HepG2 (cell line): ENCODE results near the gene ANKRD65. TPM values are rescaled to one million over a fixed set of nuclear protein-coding genes. Genes with fewer than 3 reads are reported as not detected.

ENCODE experiments used
- ATAC-seq: fragments of 200-7000 bp; cut with Tn5 transposase; 3 replicates; pipeline ENCODE4 v1.9.1; 2020; ENCODE audit warnings: mild to moderate bottlenecking, moderate library complexity
- BruUV-seq: library from RNA; stranded (reverse); fragments of 400-500 nt; replicated peaks from 2 replicates; lab custom pipeline; 2021; lab: Mats Ljungman, UMichigan
- CTCF ChIA-PET: fragments of 300-600 bp; formaldehyde crosslinking; extraction: SDS; loops from one replicate; lab custom pipeline; 2021; ENCODE audit warnings: low total read pairs, inconsistent platforms, low intra/inter-chr PET ratio; lab: Yijun Ruan, JAX
- POLR2A ChIA-PET: fragments of 350-600 bp; sonication (Branson Sonifier 250); formaldehyde crosslinking; loops from one replicate; lab custom pipeline; 2020; ENCODE audit warnings: antibody characterized with exemption, inconsistent platforms; lab: Yijun Ruan, JAX
- DNase-seq: peaks from one replicate; pipeline ENCODE4 v3.0.0-alpha.2; 2015; ENCODE audit warnings: low spot score
- FAIRE-seq: peaks from 3 replicates; lab custom pipeline; 2011; peaks lifted over from hg19 to GRCh38; lab: Jason Lieb, UNC
- H2AFZ ChIP-seq: one replicate; pipeline ENCODE4 v1.6.1; 2011; ENCODE audit warnings: low read length, inconsistent platforms
- H3K27ac ChIP-seq: fragments of 300-600 bp; 3 replicates; pipeline ENCODE4 v1.8.0; 2011; ENCODE audit warnings: mixed run types, mild to moderate bottlenecking, mixed read lengths, low read length, inconsistent platforms; ENCODE audit not compliant: insufficient read depth; ENCODE audit errors: extremely low read length
- H3K27me3 ChIP-seq, 2 experiments: fragments of 200-600 bp in 1 of 2; 2 replicates in 1 of 2; 3 replicates in 1 of 2; pipeline versions ENCODE4 v1.6.0 to v1.8.0; 2011; ENCODE audit warnings: low read length in 2 of 2, mild to moderate bottlenecking in 2 of 2, moderate library complexity in 2 of 2, inconsistent platforms in 1 of 2; ENCODE audit not compliant: insufficient read depth in 2 of 2, control insufficient read depth in 1 of 2
- H3K36me3 ChIP-seq, 2 experiments: fragments of 200-600 bp in 1 of 2; replicated peaks in 1 of 2; 2 replicates in 1 of 2; 3 replicates in 1 of 2; pipeline versions ENCODE4 v1.5.1 to v1.8.0; 2011; ENCODE audit warnings: low read length in 2 of 2, inconsistent platforms in 1 of 2; ENCODE audit not compliant: insufficient read depth in 2 of 2, control insufficient read depth in 1 of 2
- H3K4me1 ChIP-seq: 2 replicates; pipeline ENCODE4 v1.5.1; 2012; ENCODE audit warnings: low read length, inconsistent platforms; ENCODE audit not compliant: insufficient read depth
- H3K4me2 ChIP-seq: 2 replicates; pipeline ENCODE4 v1.6.0; 2011; ENCODE audit warnings: low read depth, low read length, inconsistent platforms
- H3K4me3 ChIP-seq, 3 experiments: fragments of 200-600 bp in 1 of 3; sonication (generic), shearing (Covaris generic) in 1 of 3; replicated peaks in 1 of 3; 2 replicates each; pipeline ENCODE4 v1.5.1; 2011 to 2016; ENCODE audit warnings: low read length in 3 of 3, inconsistent platforms in 2 of 3, low read depth in 2 of 3, mild to moderate bottlenecking in 2 of 3, control low read depth in 1 of 3, mixed read lengths in 1 of 3; ENCODE audit not compliant: insufficient read depth in 1 of 3
- H3K79me2 ChIP-seq: one replicate; pipeline ENCODE4 v1.6.1; 2011; ENCODE audit warnings: low read length, inconsistent platforms; ENCODE audit not compliant: insufficient read depth
- H3K9ac ChIP-seq: 2 replicates; pipeline ENCODE4 v1.6.0; 2011; ENCODE audit warnings: mild to moderate bottlenecking, low read depth, low read length, inconsistent platforms; ENCODE audit not compliant: insufficient read depth
- H3K9me3 ChIP-seq: 2 replicates; pipeline ENCODE4 v1.5.1; 2012; ENCODE audit warnings: mild to moderate bottlenecking, low read length
- H4K20me1 ChIP-seq: 2 replicates; pipeline ENCODE4 v1.6.0; 2011; ENCODE audit warnings: inconsistent platforms, mild to moderate bottlenecking, low read length, moderate library complexity; ENCODE audit not compliant: insufficient read depth
- CAMTA2 ChIP-seq: sonication (generic); formaldehyde crosslinking; IDR thresholded peaks from 2 replicates; pipeline ENCODE4 v1.4.0; 2020; ENCODE audit warnings: mild to moderate bottlenecking, missing genetic modification reagents, borderline replicate concordance
- CEBPZ ChIP-seq: IDR thresholded peaks from 2 replicates; pipeline ENCODE4 v1.6.1; 2012; ENCODE audit warnings: low read length, improper control_type of control experiment
- EEA1 ChIP-seq: sonication (generic); formaldehyde crosslinking; IDR thresholded peaks from 2 replicates; pipeline ENCODE4 v1.5.1; 2020; ENCODE audit warnings: mild to moderate bottlenecking, missing genetic modification reagents, borderline replicate concordance
- FOXM1 ChIP-seq: sonication (generic); formaldehyde crosslinking; IDR thresholded peaks from 2 replicates; pipeline ENCODE4 v1.5.0; 2020; ENCODE audit warnings: missing genetic modification reagents
- KDM3A ChIP-seq: IDR thresholded peaks from 2 replicates; pipeline ENCODE4 v1.6.1; 2018; ENCODE audit warnings: low read depth, missing compliant biosample characterization
- KDM5A ChIP-seq: fragments of 200-600 bp; sonication (generic); IDR thresholded peaks from 2 replicates; pipeline ENCODE4 v1.7.0; 2018; ENCODE audit warnings: antibody characterized with exemption, mild to moderate bottlenecking, low read length, borderline replicate concordance
- MTERF4 ChIP-seq: sonication (generic); formaldehyde crosslinking; IDR thresholded peaks from 2 replicates; pipeline ENCODE4 v1.8.0; 2023; ENCODE audit warnings: mild to moderate bottlenecking, missing genetic modification reagents
- ZFP82 ChIP-seq: sonication (generic); formaldehyde crosslinking; IDR thresholded peaks from 2 replicates; pipeline ENCODE4 v1.5.1; 2020; ENCODE audit warnings: mild to moderate bottlenecking, missing genetic modification reagents, borderline replicate concordance
- ZNF138 ChIP-seq: sonication (generic); formaldehyde crosslinking; IDR thresholded peaks from 2 replicates; pipeline ENCODE4 v1.5.0; 2020; ENCODE audit warnings: mild to moderate bottlenecking, low read depth, missing genetic modification reagents
- ZNF256 ChIP-seq: sonication (generic); formaldehyde crosslinking; conservative IDR thresholded peaks from 2 replicates; pipeline ENCODE4 v1.4.0; 2020; ENCODE audit warnings: missing genetic modification reagents
- ZNF446 ChIP-seq: sonication (generic); formaldehyde crosslinking; IDR thresholded peaks from 2 replicates; pipeline ENCODE4 v1.5.0; 2020; ENCODE audit warnings: mild to moderate bottlenecking, missing genetic modification reagents
- ZNF644 ChIP-seq: IDR thresholded peaks from 2 replicates; pipeline ENCODE4 v1.6.1; 2016; ENCODE audit warnings: low read depth
- WGBS: methylation state at CpG from one replicate; pipeline ENCODE4 v1.1.6; 2017; ENCODE audit warnings: low lambda C conversion rate; 5-methylcytosine and 5-hydroxymethylcytosine counted together
- in situ Hi-C: cut with HindIII; loops from 2 replicates; pipeline ENCODE4 v1.10.0; 2017; ENCODE audit warnings: low pct_unique_long_range_greater_than_20kb; ENCODE audit not compliant: extremely low pct_ligation_motif_present
- intact Hi-C: fragments of 100-400 bp; cut with micrococcal nuclease; formaldehyde crosslinking; loops from one replicate; pipeline ENCODE4 v1.10.0; 2022; ENCODE audit not compliant: unreplicated experiment
- polyA plus RNA-seq, 8 experiments: library from polyadenylated mRNA; depleted of rRNA in 3 of 8; stranded (reverse) in 7 of 8; unstranded in 1 of 8; fragments of >200 nt; fragmentation: Illumina TruSeq in 4 of 8; extraction: Trizol in 4 of 8; gene quantifications; 2 replicates each; pipeline versions ENCODE4 v1.2.1 to v1.2.3, GENCODE V29; 2011 to 2016; ENCODE audit warnings: low read depth in 4 of 8, missing spikeins in 1 of 8, mixed read lengths in 1 of 8; ENCODE audit not compliant: insufficient read depth in 1 of 8
- total RNA-seq, 5 experiments: library from RNA; depleted of rRNA; stranded (reverse); fragments of >200 nt; fragmentation: Illumina TruSeq; extraction: Trizol; gene quantifications; 2 replicates each; pipeline ENCODE4 v1.2.3, GENCODE V29; 2016; ENCODE audit warnings: low read depth in 1 of 5
- TF ChIP-seq, protein P1 (sequence below): sonication (generic); formaldehyde crosslinking; IDR thresholded peaks from 2 replicates; pipeline ENCODE4 v1.4.0; 2020; ENCODE audit warnings: mild to moderate bottlenecking, missing genetic modification reagents
- TF ChIP-seq, protein P2 (sequence below): IDR thresholded peaks from 2 replicates; pipeline ENCODE4 v1.6.1; 2016; ENCODE audit warnings: mild to moderate bottlenecking, missing biosample characterization, missing genetic modification reagents

The ANKRD65 gene
- total and polyA plus RNA-seq, 2 of the 13 experiments (the other 11 are each of a cell fraction or from before 2014, with no cell fraction given), result 12.1 to 30.1 TPM

DNA sequence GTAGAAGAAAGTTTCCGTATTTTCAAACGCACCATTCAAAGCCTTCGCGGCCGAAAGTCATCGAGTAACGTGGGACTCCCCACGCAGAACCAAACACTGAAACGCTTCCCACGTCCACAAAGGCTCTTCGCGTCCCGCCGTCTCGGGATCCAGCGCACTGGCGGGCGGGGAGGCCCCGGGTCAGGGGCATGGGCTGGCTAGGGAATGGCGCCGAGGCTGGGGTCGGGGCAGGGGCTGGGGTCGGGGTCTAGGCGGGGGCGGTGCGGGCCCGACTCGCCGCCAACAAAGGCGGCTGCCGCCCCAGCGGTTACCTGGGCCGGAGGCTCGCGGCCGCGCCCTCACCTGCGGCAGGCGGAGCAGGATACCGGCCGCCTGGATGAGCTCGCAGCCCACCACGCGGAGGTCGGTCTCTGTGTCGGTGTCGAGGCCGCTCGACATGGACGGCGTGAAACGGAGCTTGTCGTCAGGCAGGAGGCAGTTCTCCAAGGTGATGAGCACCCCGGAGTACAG lies 22.3 kb downstream of the ANKRD65 start:
- no peaks in the 10 kb centered on the region for H3K9me3 ChIP-seq
- peak overlapping the region; percentile 82 for H3K27ac ChIP-seq
- peaks cover 17% of the 10 kb centered on the region for H4K20me1 ChIP-seq
- no peak for ATAC-seq
- peak overlapping the region; percentile 75 to 95 (median 93) for H3K4me3 ChIP-seq
- DNase-seq, result no peak
- POLR2A ChIA-PET, result interaction anchor here (0.5 to 12.4 kb wide), 17 partner anchors 9 to 107 kb away, joined by 3 to 355 read pairs (median 8); partner anchors contain the start of genes ANKRD65, AURKAIP1, MRPL20 and MXRA8
- intact Hi-C loops, result loop anchor here (2.0 kb wide), 1 partner anchor 22 kb away; no protein-coding TSS in a partner anchor
- FAIRE-seq, result no peak
- H3K4me1 ChIP-seq, result peaks cover 51% of the 10 kb centered on the region
- H3K4me2 ChIP-seq, result peak overlapping the region; percentile 85
- in situ Hi-C loops, result no loop called here
- H3K36me3 ChIP-seq, result peaks cover 13 to 48% of the 10 kb centered on the region in 2 experiments; a peak in 4 of 5 replicates
- H3K9ac ChIP-seq, result peak overlapping the region; percentile 98
- H3K27me3 ChIP-seq, result no peaks in the 10 kb centered on the region
- WGBS, result 0% methylated on average over 10 of the region's 54 CpGs
- CTCF ChIA-PET, result no interaction called here
- H2AFZ ChIP-seq, result no peak overlapping the region
- H3K79me2 ChIP-seq, result peaks cover 44% of the 10 kb centered on the region
- no TSS peak for BruUV-seq
- TF ChIP-seq ZFP82 (0 out of 2 replicates have a peak, but pooled peaks have one; percentile 50), ZNF138 (CRISPR knock-in tag) (peak; percentile 4; the same call in 1 of the 2 replicates), ZNF446 (peak; percentile 46; the same call in 1 of the 2 replicates), MTERF4 (CRISPR knock-in tag) (no peak), CEBPZ (no peak), FOXM1 (no peak), KDM5A (0 out of 2 replicates have a peak, but pooled peaks have one; percentile 26), ZNF644 (CRISPR knock-in tag) (no peak), KDM3A (CRISPR knock-in tag) (no peak), ZNF256 (CRISPR knock-in tag) (no peak), EEA1 (CRISPR knock-in tag) (no peak; the same call in 1 of the 2 replicates), CAMTA2 (CRISPR knock-in tag) (0 out of 2 replicates have a peak, but pooled peaks have one; percentile 14)
- TF ChIP-seq, protein P1, sequence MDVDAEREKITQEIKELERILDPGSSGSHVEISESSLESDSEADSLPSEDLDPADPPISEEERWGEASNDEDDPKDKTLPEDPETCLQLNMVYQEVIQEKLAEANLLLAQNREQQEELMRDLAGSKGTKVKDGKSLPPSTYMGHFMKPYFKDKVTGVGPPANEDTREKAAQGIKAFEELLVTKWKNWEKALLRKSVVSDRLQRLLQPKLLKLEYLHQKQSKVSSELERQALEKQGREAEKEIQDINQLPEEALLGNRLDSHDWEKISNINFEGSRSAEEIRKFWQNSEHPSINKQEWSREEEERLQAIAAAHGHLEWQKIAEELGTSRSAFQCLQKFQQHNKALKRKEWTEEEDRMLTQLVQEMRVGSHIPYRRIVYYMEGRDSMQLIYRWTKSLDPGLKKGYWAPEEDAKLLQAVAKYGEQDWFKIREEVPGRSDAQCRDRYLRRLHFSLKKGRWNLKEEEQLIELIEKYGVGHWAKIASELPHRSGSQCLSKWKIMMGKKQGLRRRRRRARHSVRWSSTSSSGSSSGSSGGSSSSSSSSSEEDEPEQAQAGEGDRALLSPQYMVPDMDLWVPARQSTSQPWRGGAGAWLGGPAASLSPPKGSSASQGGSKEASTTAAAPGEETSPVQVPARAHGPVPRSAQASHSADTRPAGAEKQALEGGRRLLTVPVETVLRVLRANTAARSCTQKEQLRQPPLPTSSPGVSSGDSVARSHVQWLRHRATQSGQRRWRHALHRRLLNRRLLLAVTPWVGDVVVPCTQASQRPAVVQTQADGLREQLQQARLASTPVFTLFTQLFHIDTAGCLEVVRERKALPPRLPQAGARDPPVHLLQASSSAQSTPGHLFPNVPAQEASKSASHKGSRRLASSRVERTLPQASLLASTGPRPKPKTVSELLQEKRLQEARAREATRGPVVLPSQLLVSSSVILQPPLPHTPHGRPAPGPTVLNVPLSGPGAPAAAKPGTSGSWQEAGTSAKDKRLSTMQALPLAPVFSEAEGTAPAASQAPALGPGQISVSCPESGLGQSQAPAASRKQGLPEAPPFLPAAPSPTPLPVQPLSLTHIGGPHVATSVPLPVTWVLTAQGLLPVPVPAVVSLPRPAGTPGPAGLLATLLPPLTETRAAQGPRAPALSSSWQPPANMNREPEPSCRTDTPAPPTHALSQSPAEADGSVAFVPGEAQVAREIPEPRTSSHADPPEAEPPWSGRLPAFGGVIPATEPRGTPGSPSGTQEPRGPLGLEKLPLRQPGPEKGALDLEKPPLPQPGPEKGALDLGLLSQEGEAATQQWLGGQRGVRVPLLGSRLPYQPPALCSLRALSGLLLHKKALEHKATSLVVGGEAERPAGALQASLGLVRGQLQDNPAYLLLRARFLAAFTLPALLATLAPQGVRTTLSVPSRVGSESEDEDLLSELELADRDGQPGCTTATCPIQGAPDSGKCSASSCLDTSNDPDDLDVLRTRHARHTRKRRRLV (CRISPR knock-in tag), result no peak
- TF ChIP-seq, protein P2, sequence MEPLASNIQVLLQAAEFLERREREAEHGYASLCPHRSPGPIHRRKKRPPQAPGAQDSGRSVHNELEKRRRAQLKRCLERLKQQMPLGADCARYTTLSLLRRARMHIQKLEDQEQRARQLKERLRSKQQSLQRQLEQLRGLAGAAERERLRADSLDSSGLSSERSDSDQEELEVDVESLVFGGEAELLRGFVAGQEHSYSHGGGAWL, result 0 out of 2 replicates have a peak, but pooled peaks have one; percentile 0
